GM21447 (cell line): Measurements from ENCODE around the gene RANBP17.
"Not testable (repeated sequence)": the region's sequence is repeated elsewhere in the genome, so short reads cannot be mapped to it uniquely, and the experiment has no call there.

Source experiments
- ATAC-seq: cut with Tn5 transposase; IDR thresholded peaks from one replicate; pipeline ENCODE4 v1.9.1; 2021; ENCODE audit not compliant: unreplicated experiment

Gene RANBP17

GRCh38 chr5:171143926-171144325 lies 282.1 kb downstream of the RANBP17 start:
- no peak for ATAC-seq

GRCh38 chr5:171149333-171149732 lies 287.5 kb downstream of the RANBP17 start:
- no peak for ATAC-seq

GRCh38 chr5:171149772-171150171 lies 288.0 kb downstream of the RANBP17 start:
- no peak for ATAC-seq

GRCh38 chr5:171152382-171152781 lies 290.6 kb downstream of the RANBP17 start:
- ATAC-seq = no peak

- ATAC-seq = no peak
These were observed 293.8 kb downstream of the RANBP17 start for GRCh38 chr5:171155621-171156020.

- no peak for ATAC-seq
These were observed 295.5 kb downstream of the RANBP17 start for GRCh38 chr5:171157276-171157675.

- no peak for ATAC-seq
These were observed 296.0 kb downstream of the RANBP17 start for GRCh38 chr5:171157775-171158174.

- no peak for ATAC-seq
These were observed 296.8 kb downstream of the RANBP17 start for GRCh38 chr5:171158581-171158980.

GRCh38 chr5:171162165-171162564 lies 300.3 kb downstream of the RANBP17 start:
- no peak for ATAC-seq

GRCh38 chr5:171162596-171162995 lies 300.8 kb downstream of the RANBP17 start:
- peak; percentile 57 for ATAC-seq

- no peak for ATAC-seq
These were observed 304.9 kb downstream of the RANBP17 start for GRCh38 chr5:171166766-171167165.

- no peak for ATAC-seq
These were observed 306.4 kb downstream of the RANBP17 start for GRCh38 chr5:171168171-171168570.

- not testable (repeated sequence) for ATAC-seq
These were observed 313.1 kb downstream of the RANBP17 start for GRCh38 chr5:171174960-171175359.

GRCh38 chr5:171175746-171176145 lies 313.9 kb downstream of the RANBP17 start:
- no peak for ATAC-seq

- not testable (repeated sequence) for ATAC-seq
These were observed 316.4 kb downstream of the RANBP17 start for GRCh38 chr5:171178190-171178589.

GRCh38 chr5:171188016-171188415 lies 326.2 kb downstream of the RANBP17 start:
- ATAC-seq = no peak

- no peak for ATAC-seq
These were observed 327.6 kb downstream of the RANBP17 start for GRCh38 chr5:171189442-171189841.

- no peak for ATAC-seq
These were observed 330.3 kb downstream of the RANBP17 start for GRCh38 chr5:171192111-171192510.

GRCh38 chr5:171201310-171201709 lies 339.5 kb downstream of the RANBP17 start:
- ATAC-seq = no peak

- ATAC-seq = no peak
These were observed 343.6 kb downstream of the RANBP17 start for GRCh38 chr5:171205375-171205774.

GRCh38 chr5:171207256-171207847 lies 345.5 kb downstream of the RANBP17 start:
- no peak for ATAC-seq

- ATAC-seq = no peak
These were observed 360.1 kb downstream of the RANBP17 start for GRCh38 chr5:171221916-171222315.

- ATAC-seq = no peak
These were observed 362.1 kb downstream of the RANBP17 start for GRCh38 chr5:171223927-171224326.
